Tibial nerve (tissue), 4 donors: ENCODE results near the gene KCNS3. TPM values are rescaled to one million over a fixed set of nuclear protein-coding genes. Genes with fewer than 3 reads are reported as not detected.

Source experiments
- DNase-seq, 2 donors: peaks; one replicate each; pipeline ENCODE4 v3.0.0-alpha.2; 2019; ENCODE audit warnings: low spot score in 2 of 2
- H3K27ac ChIP-seq, 4 donors: fragments of 200-600 bp; sonication (generic) in 3 of 4; one replicate each; pipeline ENCODE4 v1.5.1; 2017 to 2019; ENCODE audit warnings: mild to moderate bottlenecking in 1 of 4
- H3K27me3 ChIP-seq, 2 donors: fragments of 200-600 bp; sonication (generic) in 1 of 2; one replicate each; pipeline versions ENCODE4 v1.5.1 to v1.6.0; 2017 to 2019
- H3K36me3 ChIP-seq, 3 donors: fragments of 200-600 bp; sonication (generic); one replicate each; pipeline ENCODE4 v1.5.1; 2018 to 2019
- H3K4me1 ChIP-seq, 4 donors: fragments of 200-600 bp; sonication (generic) in 3 of 4; one replicate each; pipeline ENCODE4 v1.5.1; 2017 to 2019
- H3K4me3 ChIP-seq, 4 donors: fragments of 200-600 bp; sonication (generic) in 3 of 4; one replicate each; pipeline ENCODE4 v1.5.1; 2017 to 2019; ENCODE audit warnings: mild to moderate bottlenecking in 1 of 4, moderate library complexity in 1 of 4
- H3K9me3 ChIP-seq, 4 donors: fragments of 200-600 bp; sonication (generic) in 3 of 4; one replicate each; pipeline ENCODE4 v1.5.1; 2017 to 2019
- EP300 ChIP-seq, 2 donors: sonication (generic); formaldehyde crosslinking; IDR thresholded peaks; one replicate each; pipeline ENCODE4 v1.6.1; 2017; ENCODE audit warnings: antibody characterized with exemption in 2 of 2, mild to moderate bottlenecking in 1 of 2
- POLR2A ChIP-seq, 2 donors: fragments of 450-650 bp; IDR thresholded peaks; one replicate each; pipeline ENCODE4 v1.6.1; 2017; ENCODE audit warnings: antibody characterized with exemption in 2 of 2, mild to moderate bottlenecking in 2 of 2, moderate library complexity in 2 of 2
- whole genome bisulfite sequencing, 2 donors: methylation state at CpG; one replicate each; pipeline ENCODE4 v1.1.5; 2018; 5-methylcytosine and 5-hydroxymethylcytosine counted together
- total RNA-seq, 4 donors: library from RNA; depleted of rRNA; stranded (reverse); fragments of >200 nt; gene quantifications; one replicate each; pipeline ENCODE4 v1.1.0, GENCODE V29; 2016
- TF ChIP-seq, protein P1 (sequence below), 5 experiments: fragments of 200-600 bp in 3 of 5; fragments of 450-650 bp in 2 of 5; sonication (generic) in 3 of 5; IDR thresholded peaks; one replicate each; pipeline ENCODE4 v1.5.1; 2016 to 2019; ENCODE audit warnings: antibody characterized with exemption in 5 of 5, mild to moderate bottlenecking in 3 of 5, moderate library complexity in 2 of 5

KCNS3 gene, protein sequence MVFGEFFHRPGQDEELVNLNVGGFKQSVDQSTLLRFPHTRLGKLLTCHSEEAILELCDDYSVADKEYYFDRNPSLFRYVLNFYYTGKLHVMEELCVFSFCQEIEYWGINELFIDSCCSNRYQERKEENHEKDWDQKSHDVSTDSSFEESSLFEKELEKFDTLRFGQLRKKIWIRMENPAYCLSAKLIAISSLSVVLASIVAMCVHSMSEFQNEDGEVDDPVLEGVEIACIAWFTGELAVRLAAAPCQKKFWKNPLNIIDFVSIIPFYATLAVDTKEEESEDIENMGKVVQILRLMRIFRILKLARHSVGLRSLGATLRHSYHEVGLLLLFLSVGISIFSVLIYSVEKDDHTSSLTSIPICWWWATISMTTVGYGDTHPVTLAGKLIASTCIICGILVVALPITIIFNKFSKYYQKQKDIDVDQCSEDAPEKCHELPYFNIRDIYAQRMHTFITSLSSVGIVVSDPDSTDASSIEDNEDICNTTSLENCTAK
- total RNA-seq, result 10 to 100 TPM in 3 of 4 donors, 1 to 10 TPM in 1; 9.6 to 24.3 (median 16.5) TPM

- peaks cover 0 to 40% of the 10 kb centered on the region in 2 donors for H3K27me3 ChIP-seq
- DNase-seq, result no peak
- no peaks in the 10 kb centered on the region for H3K9me3 ChIP-seq
- H3K4me1 ChIP-seq, result peaks cover 0 to 28% (median 17%) of the 10 kb centered on the region in 4 donors
- H3K36me3 ChIP-seq, result no peaks in the 10 kb centered on the region
- TF ChIP-seq EP300 (IDR thresholded peaks at IDR 0.05) (no peak), POLR2A (IDR thresholded peaks at IDR 0.05) (peak in 1 of 2 donors; percentile 49)
- H3K27ac ChIP-seq, result peak within 1 kb of the TSS in 2 of 4 donors; percentile 40 to 81
- 1% methylated on average over 27 to 44 of the region's 106 CpGs for WGBS, 2 donors
- H3K4me3 ChIP-seq, result peak within 1 kb of the TSS; percentile 46 to 85 (median 56)
These were observed at the start of gene KCNS3 for GRCh38 chr2:17878281-17879136. KCNS3 (plus strand) TSS chr2:17878667; CDS start chr2:17931009, 52,342 bp downstream.

DNA sequence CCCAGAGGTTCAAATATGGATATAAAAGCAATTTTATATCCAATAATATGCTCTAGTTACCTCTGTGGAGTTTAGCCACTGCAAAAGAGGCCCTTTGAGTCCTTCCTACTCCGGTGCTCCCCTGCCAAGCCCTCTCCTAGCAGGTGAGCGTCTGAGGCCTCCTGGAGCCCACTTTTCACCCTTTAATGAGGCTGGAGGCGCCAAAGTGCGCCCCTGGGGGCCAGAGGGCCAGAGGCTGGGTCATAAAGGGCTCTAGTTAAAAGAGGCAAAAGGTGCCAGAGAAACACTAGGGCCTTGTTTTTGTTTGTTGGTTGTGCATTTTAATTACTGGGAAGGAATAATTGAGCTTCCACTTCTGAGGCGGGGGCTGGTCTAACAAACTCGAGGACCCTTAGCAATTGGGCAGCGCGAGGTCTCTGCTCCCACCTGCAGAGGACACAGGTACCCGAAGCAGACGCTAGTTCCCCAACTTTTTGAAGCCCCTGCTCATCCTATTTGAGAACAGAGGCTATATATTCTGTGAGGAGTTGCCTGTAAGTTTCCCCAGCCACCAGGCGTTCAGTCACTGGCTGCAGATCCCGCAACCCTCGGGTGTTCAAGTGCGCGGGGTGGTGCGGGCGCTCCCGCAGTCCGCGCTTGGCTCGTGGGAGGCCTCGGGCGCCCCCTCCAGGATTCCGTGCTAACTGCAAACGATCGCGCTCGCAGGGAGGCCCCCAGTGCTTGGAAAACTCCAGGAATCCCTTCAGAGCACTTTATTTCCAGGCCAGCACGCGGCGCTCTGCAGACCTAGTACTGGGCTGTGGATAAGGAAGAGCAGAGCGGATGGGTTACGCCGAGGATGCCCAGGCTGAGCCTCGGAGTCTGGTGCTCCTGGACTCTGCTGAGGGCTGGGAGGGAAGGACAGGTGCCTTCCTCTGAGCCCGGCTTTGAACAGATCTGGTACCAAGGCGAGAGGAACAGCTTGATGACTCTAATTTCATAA lies 48.1 kb upstream of the KCNS3 start:
- DNase-seq, result peak; percentile 23 to 54
- Histone ChIP-seq H3K27me3 (peaks cover 0 to 20% of the 10 kb centered on the region in 2 donors), H3K4me1 (peaks cover 0 to 10% (median 2%) of the 10 kb centered on the region in 4 donors), H3K4me3 (no peak overlapping the region), H3K36me3 (no peaks in the 10 kb centered on the region), H3K27ac (no peak overlapping the region), H3K9me3 (no peaks in the 10 kb centered on the region)
- 13 to 37% methylated on average over 16 to 37 of the region's 37 CpGs for WGBS, 2 donors
- TF ChIP-seq, protein P1, sequence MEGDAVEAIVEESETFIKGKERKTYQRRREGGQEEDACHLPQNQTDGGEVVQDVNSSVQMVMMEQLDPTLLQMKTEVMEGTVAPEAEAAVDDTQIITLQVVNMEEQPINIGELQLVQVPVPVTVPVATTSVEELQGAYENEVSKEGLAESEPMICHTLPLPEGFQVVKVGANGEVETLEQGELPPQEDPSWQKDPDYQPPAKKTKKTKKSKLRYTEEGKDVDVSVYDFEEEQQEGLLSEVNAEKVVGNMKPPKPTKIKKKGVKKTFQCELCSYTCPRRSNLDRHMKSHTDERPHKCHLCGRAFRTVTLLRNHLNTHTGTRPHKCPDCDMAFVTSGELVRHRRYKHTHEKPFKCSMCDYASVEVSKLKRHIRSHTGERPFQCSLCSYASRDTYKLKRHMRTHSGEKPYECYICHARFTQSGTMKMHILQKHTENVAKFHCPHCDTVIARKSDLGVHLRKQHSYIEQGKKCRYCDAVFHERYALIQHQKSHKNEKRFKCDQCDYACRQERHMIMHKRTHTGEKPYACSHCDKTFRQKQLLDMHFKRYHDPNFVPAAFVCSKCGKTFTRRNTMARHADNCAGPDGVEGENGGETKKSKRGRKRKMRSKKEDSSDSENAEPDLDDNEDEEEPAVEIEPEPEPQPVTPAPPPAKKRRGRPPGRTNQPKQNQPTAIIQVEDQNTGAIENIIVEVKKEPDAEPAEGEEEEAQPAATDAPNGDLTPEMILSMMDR (IDR thresholded peaks at IDR 0.05), result peak; percentile 64 to 79 (median 76)
- no peak for TF ChIP-seq EP300 (IDR thresholded peaks at IDR 0.05)

DNA sequence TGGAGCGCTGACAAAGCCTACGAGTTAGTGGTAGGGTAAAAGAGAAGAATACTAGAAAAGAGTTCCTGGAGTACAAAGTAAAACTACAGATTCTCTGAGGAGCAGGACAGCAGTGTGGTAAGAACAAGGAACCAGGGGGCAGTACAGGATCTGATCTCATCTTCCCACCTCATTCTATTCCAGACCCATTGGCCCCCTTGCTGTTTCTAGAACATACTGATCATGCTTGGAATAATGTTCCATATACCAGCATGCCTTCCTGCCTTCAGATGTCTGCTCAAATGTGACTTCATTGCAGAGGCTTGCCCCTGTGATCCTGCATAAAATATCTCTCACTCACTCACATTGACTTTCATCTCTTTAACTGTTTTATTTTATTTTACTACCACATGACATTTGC lies 43.0 kb upstream of the KCNS3 start:
- no peak for DNase-seq

GRCh38 chr2:17839959-17840358 lies 38.5 kb upstream of the KCNS3 start:
- Histone ChIP-seq H3K4me1 (no peaks in the 10 kb centered on the region), H3K27ac (no peak overlapping the region), H3K4me3 (no peak overlapping the region), H3K9me3 (no peaks in the 10 kb centered on the region), H3K27me3 (no peaks in the 10 kb centered on the region), H3K36me3 (no peaks in the 10 kb centered on the region)
- TF ChIP-seq, protein P1 (IDR thresholded peaks at IDR 0.05), result no peak
- 87% methylated on average over 2 of the region's 2 CpGs for WGBS, 2 donors
- no peak for DNase-seq

More for the DNA sequence above, 43.0 kb upstream of the KCNS3 start:
- Histone ChIP-seq H3K27me3 (peaks cover 0 to 12% of the 10 kb centered on the region in 2 donors), H3K9me3 (no peaks in the 10 kb centered on the region), H3K27ac (no peak overlapping the region), H3K4me3 (no peak overlapping the region), H3K4me1 (peaks cover 0 to 3% (median 1%) of the 10 kb centered on the region in 4 donors), H3K36me3 (no peaks in the 10 kb centered on the region)
- WGBS, 2 donors, result 56 to 82% methylated on average over 2 of the region's 2 CpGs
- no peak for TF ChIP-seq EP300 (IDR thresholded peaks at IDR 0.05)

DNA sequence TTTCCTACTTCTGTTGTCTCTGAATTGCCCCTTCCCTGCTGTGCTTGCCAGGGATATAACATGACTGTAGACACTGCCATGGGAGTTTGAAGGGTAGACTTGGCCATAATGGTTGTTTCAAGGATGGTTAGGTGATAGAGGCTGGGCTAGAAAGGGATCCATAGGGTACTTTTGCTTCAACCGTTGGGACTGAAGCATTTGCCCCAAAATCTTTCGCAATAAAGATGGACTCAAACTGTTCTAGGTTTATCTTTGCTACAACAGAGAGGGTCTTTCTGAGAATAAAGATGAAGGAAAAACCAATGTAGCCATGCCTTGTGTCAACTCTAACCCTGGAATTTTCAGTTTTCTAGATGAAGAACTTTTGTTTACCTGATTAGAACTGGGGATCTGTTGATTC lies 35.0 kb upstream of the KCNS3 start:
- WGBS, 2 donors, result 94 to 96% methylated on average over 2 of the region's 2 CpGs
- no peaks in the 10 kb centered on the region for H3K4me1 ChIP-seq
- no peak for DNase-seq
- H3K4me3 ChIP-seq, result no peak overlapping the region
- no peaks in the 10 kb centered on the region for H3K36me3 ChIP-seq
- TF ChIP-seq POLR2A (IDR thresholded peaks at IDR 0.05) (no peak), EP300 (IDR thresholded peaks at IDR 0.05) (no peak)
- no peak overlapping the region for H3K27ac ChIP-seq
- no peaks in the 10 kb centered on the region for H3K27me3 ChIP-seq
- H3K9me3 ChIP-seq, result no peaks in the 10 kb centered on the region

DNA sequence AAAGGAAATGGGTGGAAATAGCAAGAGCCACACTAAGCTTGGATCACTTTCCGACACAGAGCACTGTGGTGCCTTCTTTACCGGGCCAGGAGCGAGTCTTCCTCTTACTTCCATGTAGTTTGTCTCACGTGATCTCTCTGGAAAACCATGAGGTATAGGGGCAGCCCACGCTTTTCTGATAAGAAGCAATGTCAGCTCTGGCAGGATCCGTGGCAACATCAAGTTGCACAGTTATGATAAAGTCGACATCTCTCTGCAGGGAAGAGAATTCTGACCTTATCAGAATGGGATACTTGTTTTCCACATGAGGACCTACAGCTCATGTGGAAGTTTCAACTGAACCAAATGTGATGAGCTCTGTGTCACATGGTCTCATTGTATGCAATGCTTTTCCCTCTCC lies 32.7 kb upstream of the KCNS3 start:
- Histone ChIP-seq H3K4me3 (no peak overlapping the region), H3K36me3 (no peaks in the 10 kb centered on the region), H3K9me3 (no peaks in the 10 kb centered on the region), H3K27me3 (no peaks in the 10 kb centered on the region), H3K27ac (no peak overlapping the region), H3K4me1 (no peaks in the 10 kb centered on the region)
- 90 to 93% methylated on average over 7 of the region's 7 CpGs for WGBS, 2 donors
- TF ChIP-seq EP300 (IDR thresholded peaks at IDR 0.05), result no peak
- no peak for TF ChIP-seq POLR2A (IDR thresholded peaks at IDR 0.05)
- no peak for DNase-seq
